Measurements from ENCODE around the gene RPTOR. TPM values are rescaled to one million over a fixed set of nuclear protein-coding genes. Genes with fewer than 3 reads are reported as not detected.

Gene RPTOR
- total RNA-seq, 4 donors from 2014 or later, result 18.7 to 35.4 (median 21.0) TPM

- TF ChIP-seq, protein P1, sequence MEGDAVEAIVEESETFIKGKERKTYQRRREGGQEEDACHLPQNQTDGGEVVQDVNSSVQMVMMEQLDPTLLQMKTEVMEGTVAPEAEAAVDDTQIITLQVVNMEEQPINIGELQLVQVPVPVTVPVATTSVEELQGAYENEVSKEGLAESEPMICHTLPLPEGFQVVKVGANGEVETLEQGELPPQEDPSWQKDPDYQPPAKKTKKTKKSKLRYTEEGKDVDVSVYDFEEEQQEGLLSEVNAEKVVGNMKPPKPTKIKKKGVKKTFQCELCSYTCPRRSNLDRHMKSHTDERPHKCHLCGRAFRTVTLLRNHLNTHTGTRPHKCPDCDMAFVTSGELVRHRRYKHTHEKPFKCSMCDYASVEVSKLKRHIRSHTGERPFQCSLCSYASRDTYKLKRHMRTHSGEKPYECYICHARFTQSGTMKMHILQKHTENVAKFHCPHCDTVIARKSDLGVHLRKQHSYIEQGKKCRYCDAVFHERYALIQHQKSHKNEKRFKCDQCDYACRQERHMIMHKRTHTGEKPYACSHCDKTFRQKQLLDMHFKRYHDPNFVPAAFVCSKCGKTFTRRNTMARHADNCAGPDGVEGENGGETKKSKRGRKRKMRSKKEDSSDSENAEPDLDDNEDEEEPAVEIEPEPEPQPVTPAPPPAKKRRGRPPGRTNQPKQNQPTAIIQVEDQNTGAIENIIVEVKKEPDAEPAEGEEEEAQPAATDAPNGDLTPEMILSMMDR (IDR thresholded peaks at IDR 0.05; ENCODE audit: low read depth), result no peak
Measured at GRCh38 chr17:80821546-80821945, 276.9 kb downstream of the RPTOR start.

GRCh38 chr17:80822021-80822699, 277.5 kb downstream of the RPTOR start:
- TF ChIP-seq, protein P1 (IDR thresholded peaks at IDR 0.05; ENCODE audit: low read depth), result no peak

- TF ChIP-seq, protein P1 (IDR thresholded peaks at IDR 0.05; ENCODE audit: low read depth), result no peak
Measured at GRCh38 chr17:80822700-80823410, 278.2 kb downstream of the RPTOR start.

DNA sequence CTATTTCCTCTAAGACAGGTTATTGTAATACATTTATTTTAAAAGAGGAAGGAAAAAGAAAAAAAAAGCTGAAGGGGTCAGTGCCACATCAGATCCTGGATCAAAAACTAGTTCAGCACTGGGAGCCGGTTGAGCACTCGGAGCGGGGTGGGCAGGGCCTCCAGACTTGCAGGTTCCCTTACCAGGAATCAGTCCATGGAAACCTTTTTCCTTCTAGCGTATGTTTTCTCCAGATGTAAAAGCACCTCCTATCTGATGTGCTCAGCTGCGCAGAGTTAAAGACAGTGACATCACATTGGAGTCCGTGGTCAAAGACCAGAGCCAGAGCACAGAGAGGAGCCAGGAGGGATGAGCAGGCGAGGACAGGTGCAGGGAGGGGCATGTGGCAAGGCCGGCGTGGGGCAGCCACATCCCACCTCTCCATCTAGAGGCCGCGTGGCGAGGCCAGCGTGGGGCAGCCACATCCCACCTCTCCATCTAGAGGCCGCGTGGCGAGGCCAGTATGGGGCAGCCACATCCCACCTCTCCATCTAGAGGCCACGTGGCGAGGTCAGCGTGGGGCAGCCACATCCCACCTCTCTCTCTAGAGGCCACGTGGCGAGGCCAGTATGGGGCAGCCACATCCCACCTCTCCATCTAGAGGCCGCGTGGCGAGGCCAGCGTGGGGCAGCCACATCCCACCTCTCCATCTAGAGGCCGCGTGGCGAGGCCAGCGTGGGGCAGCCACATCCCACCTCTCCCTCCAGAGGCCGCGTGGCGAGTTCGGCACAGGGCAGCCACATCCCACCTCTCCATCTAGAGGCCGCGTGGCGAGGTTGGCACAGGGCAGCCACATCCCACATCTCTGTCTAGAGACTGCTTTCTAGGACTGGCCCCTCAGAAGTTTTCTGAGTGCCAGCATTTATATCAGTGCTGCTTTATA, 280.2 kb downstream of the RPTOR start:
- TF ChIP-seq, protein P1 (IDR thresholded peaks at IDR 0.05; ENCODE audit: low read depth), result no peak

GRCh38 chr17:80825471-80826345, 281.1 kb downstream of the RPTOR start:
- TF ChIP-seq, protein P1 (IDR thresholded peaks at IDR 0.05; ENCODE audit: low read depth), result no peak

- TF ChIP-seq, protein P1 (IDR thresholded peaks at IDR 0.05; ENCODE audit: low read depth), result no peak
Measured at GRCh38 chr17:80826346-80826954, 281.8 kb downstream of the RPTOR start.
